Hepatic stellate cell (primary cell): ENCODE results near the gene HAVCR1.

ENCODE experiments used
- DNase-seq: peaks from one replicate; pipeline ENCODE4 v3.0.0; 2011; ENCODE audit warnings: low spot score

Gene HAVCR1

GRCh38 chr5:156984064-156984463 is 74.9 kb downstream of the HAVCR1 start:
- no peak for DNase-seq

DNA sequence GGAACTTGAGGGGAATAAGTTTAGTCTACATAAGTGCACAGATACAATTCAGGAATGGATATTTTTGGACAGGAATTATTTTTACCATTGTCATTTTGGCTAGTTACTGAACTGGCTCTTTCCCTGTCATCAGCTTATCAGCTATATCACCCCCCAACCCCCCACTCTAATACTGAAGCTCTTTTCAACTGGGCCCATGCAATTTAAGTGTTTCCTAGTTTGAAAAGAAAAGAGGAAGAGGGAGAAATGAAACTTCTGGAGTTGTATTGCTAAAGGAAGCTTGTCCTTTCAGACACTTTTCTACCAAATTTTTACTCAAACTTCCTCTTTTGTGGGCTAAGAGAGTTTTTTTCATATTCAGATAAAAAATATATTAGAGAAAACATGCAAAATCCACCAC is 77.4 kb downstream of the HAVCR1 start:
- no peak for DNase-seq
